ENCODE results near the gene KLF16.
"Not testable (repeated sequence)": the region's sequence is repeated elsewhere in the genome, so short reads cannot be mapped to it uniquely, and the experiment has no call there.

Gene KLF16

DNA sequence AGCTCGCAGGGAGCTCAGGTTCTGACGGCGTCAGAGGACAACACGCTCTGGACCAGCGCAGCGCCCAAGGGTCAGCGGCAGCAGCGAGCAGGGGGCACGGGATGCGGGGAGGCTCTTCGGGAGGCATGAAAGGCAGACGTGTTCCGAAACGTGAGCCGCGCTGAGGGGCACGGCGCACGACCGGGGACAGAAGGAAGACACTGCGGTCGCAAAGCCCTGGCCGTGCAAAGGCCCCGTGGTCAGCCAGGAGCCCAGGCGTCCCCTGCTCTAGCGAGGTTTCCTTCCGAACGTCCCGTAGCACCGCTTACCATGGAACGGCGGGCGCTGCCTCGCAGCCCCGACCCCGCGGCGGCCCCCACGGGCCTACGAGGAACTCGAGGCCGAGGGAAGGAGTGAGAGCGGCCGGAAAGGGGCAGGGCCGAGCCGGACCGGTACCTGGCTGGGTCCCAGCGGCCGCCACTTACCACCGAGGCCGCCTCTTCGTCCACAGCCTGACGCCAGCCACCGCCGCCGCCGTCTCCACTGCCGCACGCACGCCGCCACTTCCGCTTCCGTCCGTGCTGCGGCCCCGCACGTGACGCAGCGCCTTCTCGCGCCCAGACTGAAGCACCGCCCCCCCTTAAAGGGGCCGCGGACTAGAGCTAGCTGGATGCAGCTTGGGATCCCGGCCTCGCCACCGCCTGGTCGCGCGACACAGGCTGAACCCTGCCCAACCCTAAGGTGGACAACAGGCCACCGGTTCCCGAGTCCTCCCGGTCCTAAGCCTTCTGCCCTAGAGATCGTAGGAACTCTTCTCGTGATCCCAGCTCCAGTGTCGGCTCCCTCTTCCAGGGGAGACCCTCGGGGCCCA is 12.5 kb upstream of the KLF16 start:
- H3K4me2 ChIP-seq = peak overlapping the region; percentile 87 to 99 (median 97)
- TF ChIP-seq Cebpa-rat (IDR thresholded peaks at IDR 0.05) = no peak
- H3K27ac ChIP-seq = peak overlapping the region; percentile 84 to 97 (median 93)
- H3K4me1 ChIP-seq = peaks cover 38 to 51% (median 45%) of the 10 kb centered on the region in 10 experiments
- peaks cover 34 to 62% (median 54%) of the 10 kb centered on the region in 11 experiments; a peak in 21 of 22 replicates for H4K20me1 ChIP-seq
- H3K36me3 ChIP-seq = peaks cover 26 to 44% (median 38%) of the 10 kb centered on the region in 11 experiments
- peak overlapping the region; percentile 81 to 99 (median 93) for H3K4me3 ChIP-seq
- H3K27me3 ChIP-seq = no peaks in the 10 kb centered on the region
- H3K9ac ChIP-seq = peak overlapping the region; percentile 89 to 98 (median 94)
- H3K9me3 ChIP-seq (replicated peaks in 1 of 11) = no peaks in the 10 kb centered on the region

DNA sequence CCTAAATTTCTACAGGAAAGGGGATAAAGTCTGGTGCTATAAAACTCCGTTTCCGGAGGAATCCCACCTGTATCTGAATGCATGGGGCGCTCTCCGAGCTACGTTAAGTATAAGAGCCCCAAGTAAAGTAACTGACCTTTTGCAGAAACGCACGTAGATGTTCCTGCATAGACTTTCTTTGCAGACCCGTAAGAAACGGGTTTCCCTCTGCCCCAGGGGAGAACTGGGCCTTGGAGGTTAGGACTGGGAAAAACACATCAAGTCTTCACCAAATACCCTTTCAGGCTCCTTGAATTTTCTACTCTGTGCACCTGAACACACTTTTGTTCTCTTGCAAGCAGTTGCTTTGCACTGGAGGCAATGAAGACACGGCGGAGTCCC is 11.9 kb upstream of the KLF16 start:
- Histone ChIP-seq H3K9ac (peak overlapping the region; percentile 89 to 98 (median 94)), H3K4me2 (peak overlapping the region; percentile 87 to 99 (median 96)), H3K4me3 (peak overlapping the region; percentile 81 to 99 (median 93)), H4K20me1 (peaks cover 28 to 62% (median 52%) of the 10 kb centered on the region in 11 experiments; a peak in 21 of 22 replicates), H3K36me3 (peaks cover 31 to 44% (median 39%) of the 10 kb centered on the region in 11 experiments), H3K4me1 (peaks cover 37 to 51% (median 45%) of the 10 kb centered on the region in 10 experiments), H3K27ac (peak overlapping the region; percentile 84 to 97 (median 93))
- not testable (repeated sequence) for H3K9me3 ChIP-seq (replicated peaks in 1 of 11); H3K27me3 ChIP-seq

DNA sequence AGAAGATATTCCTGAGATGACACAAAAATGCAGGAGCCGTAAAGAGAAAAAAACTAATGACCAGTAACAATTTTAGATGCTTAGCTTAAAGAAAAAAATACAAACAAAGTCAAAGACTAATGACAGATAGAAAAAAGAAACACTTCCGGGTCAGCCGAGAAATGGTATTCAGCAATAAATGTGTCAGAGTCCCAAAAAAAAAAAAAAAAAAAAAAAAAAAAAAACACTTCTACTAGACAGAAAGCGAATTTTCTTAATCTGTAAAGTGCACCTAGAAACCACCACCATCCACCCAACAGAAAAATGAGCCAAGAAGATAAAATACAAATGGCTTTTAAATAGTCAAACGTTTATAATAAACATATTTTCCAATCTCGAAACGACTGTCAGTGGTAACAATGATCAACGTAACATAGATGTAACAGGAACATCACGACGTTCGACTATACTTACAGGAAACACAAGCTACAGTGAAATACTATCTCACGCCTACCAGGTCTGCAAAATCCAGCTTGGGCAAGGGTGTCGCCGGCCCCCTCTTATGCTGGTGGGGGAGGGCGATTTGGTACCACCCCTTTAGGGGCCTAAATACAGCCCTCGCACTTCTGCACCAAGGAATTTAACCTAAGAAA is 11.3 kb upstream of the KLF16 start:
- Histone ChIP-seq H3K36me3 (peaks cover 28 to 44% (median 39%) of the 10 kb centered on the region in 11 experiments), H4K20me1 (peaks cover 25 to 60% (median 50%) of the 10 kb centered on the region in 11 experiments; a peak in 21 of 22 replicates), H3K4me2 (peak overlapping the region; percentile 87 to 99 (median 96)), H3K4me3 (peak overlapping the region; percentile 81 to 99 (median 93)), H3K9me3 (replicated peaks in 1 of 11) (no peaks in the 10 kb centered on the region), H3K9ac (peak overlapping the region; percentile 89 to 98 (median 94)), H3K27ac (peak overlapping the region in 10 of 11 experiments; percentile 84 to 97 (median 92); a peak in 17 of 22 replicates), H3K27me3 (no peaks in the 10 kb centered on the region), H3K4me1 (peaks cover 35 to 53% (median 47%) of the 10 kb centered on the region in 10 experiments)
- no peak for TF ChIP-seq Cebpa-rat (IDR thresholded peaks at IDR 0.05)

DNA sequence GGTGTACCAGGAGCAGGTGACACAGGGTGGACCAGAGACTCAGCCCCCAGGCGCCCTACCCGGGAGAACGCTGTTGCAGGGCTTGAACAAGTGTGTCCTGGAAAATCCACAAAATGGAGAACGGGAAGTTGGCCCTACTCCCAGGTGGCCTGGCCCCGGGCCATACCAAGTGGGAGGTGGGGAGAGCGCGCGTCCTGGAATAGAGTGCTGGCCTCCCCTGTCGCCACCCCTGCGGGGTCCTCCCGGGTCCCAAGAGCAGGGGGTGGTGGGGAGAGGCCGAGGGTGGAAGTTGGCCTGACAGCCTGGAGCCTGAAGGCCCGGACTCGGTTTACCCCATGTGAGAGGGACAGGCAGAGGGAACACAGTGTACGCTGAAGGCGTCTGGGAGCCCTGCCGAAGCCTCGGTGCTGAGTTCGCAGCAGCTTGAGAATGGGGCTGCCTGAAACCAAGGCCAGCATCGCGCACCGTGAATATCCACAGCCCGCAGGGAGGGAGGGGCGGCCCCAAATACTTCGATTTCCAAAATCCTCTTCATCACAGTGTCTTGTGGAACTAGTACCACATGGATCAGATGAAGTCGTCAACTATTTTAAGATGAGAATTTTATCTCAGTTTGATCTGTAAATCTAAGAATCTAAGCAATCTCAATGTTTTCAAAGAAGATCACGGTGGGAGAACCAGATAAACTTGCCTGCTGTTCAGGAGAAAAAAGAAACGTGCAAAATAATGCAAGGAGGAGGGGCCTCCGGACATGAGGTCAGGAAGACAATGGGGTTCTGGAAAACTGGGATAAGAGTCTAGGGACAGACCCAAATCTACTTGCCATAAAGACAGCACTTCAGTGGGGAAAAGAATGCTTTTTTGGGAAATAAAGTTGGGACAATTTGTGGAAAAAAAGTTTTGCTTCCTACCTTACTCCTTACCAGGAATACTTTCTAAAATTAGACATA is 10.4 kb upstream of the KLF16 start:
- Histone ChIP-seq H3K4me2 (peak overlapping the region; percentile 87 to 99 (median 96)), H3K27ac (peak overlapping the region in 10 of 11 experiments; percentile 4 to 97 (median 89); a peak in 15 of 22 replicates), H3K36me3 (peaks cover 28 to 52% (median 39%) of the 10 kb centered on the region in 11 experiments), H3K4me1 (peaks cover 43 to 62% (median 55%) of the 10 kb centered on the region in 10 experiments), H3K9ac (peak overlapping the region; percentile 89 to 98 (median 94)), H4K20me1 (peaks cover 25 to 66% (median 54%) of the 10 kb centered on the region in 11 experiments; a peak in 21 of 22 replicates), H3K27me3 (no peaks in the 10 kb centered on the region), H3K4me3 (peak overlapping the region; percentile 81 to 99 (median 93); a peak in 19 of 20 replicates), H3K9me3 (replicated peaks in 1 of 11) (no peaks in the 10 kb centered on the region)
- no peak for TF ChIP-seq Cebpa-rat (IDR thresholded peaks at IDR 0.05)

DNA sequence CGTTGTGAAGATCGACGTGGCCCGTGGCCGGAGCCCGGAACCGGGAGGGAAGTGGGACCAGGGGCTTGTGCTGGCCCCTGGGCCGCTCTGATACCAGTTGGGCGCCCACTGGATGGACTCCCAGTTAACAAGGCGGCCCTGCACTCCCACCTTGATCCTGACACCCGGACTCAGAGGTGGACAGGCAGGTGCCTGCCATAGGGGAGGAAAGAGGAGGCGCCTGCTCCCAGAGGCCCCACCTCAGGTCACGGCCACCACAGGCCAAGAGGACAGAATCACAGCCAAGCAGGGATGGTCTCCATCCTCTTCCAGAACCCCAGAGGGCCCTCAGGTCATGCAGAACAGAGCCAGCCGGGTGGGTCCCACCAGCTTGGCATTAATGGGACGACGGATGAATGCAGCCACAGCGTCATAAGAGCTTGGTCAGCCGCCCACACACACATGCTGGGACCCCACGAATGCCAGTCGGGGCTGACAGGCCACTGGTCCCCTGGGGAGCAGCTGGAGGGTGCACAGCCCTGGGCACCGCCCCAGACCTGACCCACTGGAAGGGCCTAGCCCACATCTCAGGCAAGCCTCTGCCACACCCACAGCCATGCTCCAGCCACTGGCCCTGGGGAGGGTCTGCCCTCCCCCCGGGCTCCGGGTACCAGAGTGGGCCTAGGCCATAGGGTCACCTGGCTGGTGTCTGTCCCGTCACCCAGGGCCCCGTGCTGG is 9.6 kb upstream of the KLF16 start:
- Histone ChIP-seq H4K20me1 (peaks cover 25 to 66% (median 54%) of the 10 kb centered on the region in 11 experiments; a peak in 21 of 22 replicates), H3K4me3 (peak overlapping the region in 3 of 10 experiments; percentile 93 to 97 (median 93); a peak in 3 of 20 replicates)

DNA sequence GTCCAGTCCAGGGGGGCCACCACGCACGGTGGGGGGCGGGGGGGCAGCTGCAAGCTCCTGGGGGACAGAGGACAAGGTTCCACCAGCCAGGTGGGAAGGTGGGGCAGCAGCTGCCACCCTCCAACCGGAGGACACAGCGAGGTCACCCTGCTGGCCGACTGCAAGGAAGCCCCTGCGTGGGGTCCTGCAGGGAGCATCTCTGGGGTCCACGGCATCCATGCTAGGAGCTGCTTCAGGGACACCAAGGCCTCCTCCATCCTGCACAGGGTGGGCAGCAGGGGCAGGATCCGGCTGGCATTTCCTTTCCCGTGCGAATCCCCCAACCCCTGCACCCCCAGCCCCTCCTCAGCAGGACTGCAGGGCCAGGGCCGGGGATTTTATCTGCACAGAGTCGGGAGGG is 8.3 kb upstream of the KLF16 start:
- H3K36me3 ChIP-seq = peaks cover 28 to 59% (median 39%) of the 10 kb centered on the region in 11 experiments
- H3K4me1 ChIP-seq = peaks cover 42 to 61% (median 52%) of the 10 kb centered on the region in 10 experiments
- H3K27ac ChIP-seq = no peak overlapping the region
- no peaks in the 10 kb centered on the region for H3K27me3 ChIP-seq
- H4K20me1 ChIP-seq = peaks cover 25 to 72% (median 54%) of the 10 kb centered on the region in 11 experiments; a peak in 21 of 22 replicates
- no peak overlapping the region for H3K4me3 ChIP-seq
- H3K9me3 ChIP-seq (replicated peaks in 1 of 11) = no peaks in the 10 kb centered on the region
- no peak for TF ChIP-seq Cebpa-rat (IDR thresholded peaks at IDR 0.05)
- no peak overlapping the region for H3K4me2 ChIP-seq
- no peak overlapping the region for H3K9ac ChIP-seq

More for the DNA sequence above, 9.6 kb upstream of the KLF16 start:
- Histone ChIP-seq H3K9ac (peak overlapping the region; percentile 25 to 98 (median 94); a peak in 20 of 22 replicates), H3K27ac (peak overlapping the region in 7 of 11 experiments; percentile 4 to 97 (median 42); a peak in 12 of 22 replicates), H3K9me3 (replicated peaks in 1 of 11) (no peaks in the 10 kb centered on the region), H3K36me3 (peaks cover 28 to 52% (median 39%) of the 10 kb centered on the region in 11 experiments), H3K27me3 (no peaks in the 10 kb centered on the region), H3K4me2 (peak overlapping the region; percentile 87 to 99 (median 96)), H3K4me1 (peaks cover 44 to 63% (median 55%) of the 10 kb centered on the region in 10 experiments)
- no peak for TF ChIP-seq Cebpa-rat (IDR thresholded peaks at IDR 0.05)

DNA sequence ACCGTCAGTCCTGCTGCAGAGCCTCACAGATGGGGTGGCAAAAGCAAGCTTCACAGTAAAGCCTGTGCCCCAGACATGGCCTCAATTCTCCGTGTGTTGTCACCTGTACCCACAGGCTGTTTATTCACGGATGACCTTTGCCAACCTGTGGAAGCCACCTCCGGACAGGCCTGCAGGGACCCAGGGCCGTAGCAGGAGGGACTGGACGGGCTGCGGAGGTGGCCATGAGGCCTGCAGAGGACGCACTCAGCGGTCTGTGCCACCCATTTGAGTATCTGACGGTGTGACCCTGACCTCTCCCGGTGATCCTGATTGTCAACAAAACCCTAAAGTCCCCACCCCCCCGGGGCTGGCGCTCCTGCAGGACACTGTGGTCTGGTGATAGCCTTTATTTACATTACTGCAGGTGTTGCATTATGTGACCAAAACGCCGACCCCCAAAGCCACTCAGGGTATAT is 7.8 kb upstream of the KLF16 start:
- H3K27me3 ChIP-seq = no peaks in the 10 kb centered on the region
- H3K4me1 ChIP-seq = peaks cover 38 to 56% (median 48%) of the 10 kb centered on the region in 10 experiments
- H3K4me3 ChIP-seq = no peak overlapping the region
- peaks cover 25 to 72% (median 54%) of the 10 kb centered on the region in 11 experiments; a peak in 21 of 22 replicates for H4K20me1 ChIP-seq
- no peak overlapping the region for H3K27ac ChIP-seq
- no peaks in the 10 kb centered on the region for H3K9me3 ChIP-seq (replicated peaks in 1 of 11)
- H3K9ac ChIP-seq = peak overlapping the region in 5 of 11 experiments; percentile 2 to 45 (median 21); a peak in 2 of 22 replicates
- TF ChIP-seq Cebpa-rat (IDR thresholded peaks at IDR 0.05) = no peak
- peaks cover 28 to 59% (median 39%) of the 10 kb centered on the region in 11 experiments for H3K36me3 ChIP-seq
- H3K4me2 ChIP-seq = peak overlapping the region in 3 of 11 experiments; percentile 5 to 29 (median 28); a peak in 3 of 22 replicates

Measured in BLaER1 treated with 17β-estradiol and CSF1 and Interleukin-3, amounts not matched to agents 10 nM and 100 nM (cell line).